Central memory CD8-positive, alpha-beta T cell (primary cell): Measurements from ENCODE around the gene CKS2.

ENCODE experiments used
- ATAC-seq: fragments of 150-1000 bp; cut with Tn5 transposase; replicated peaks from 2 replicates; pipeline ENCODE4 v1.10.0; 2022; ENCODE audit warnings: mild to moderate bottlenecking, moderate FRiP score, moderate number of reproducible peaks; ENCODE audit not compliant: poor library complexity, severe bottlenecking; ENCODE audit errors: extremely low read depth
- DNase-seq, 2 donors: peaks; one replicate each; pipeline ENCODE4 v3.0.0; 2021; ENCODE audit warnings: low spot score in 2 of 2
- H3K27ac Mint-ChIP-seq: one replicate; pipeline ENCODE4 v1.8.0; 2022; ENCODE audit warnings: low read depth, mild to moderate bottlenecking, moderate library complexity, mixed read lengths
- H3K27me3 Mint-ChIP-seq: one replicate; pipeline ENCODE4 v1.8.0; 2022; ENCODE audit warnings: mixed read lengths
- H3K36me3 Mint-ChIP-seq: one replicate; pipeline ENCODE4 v1.8.0; 2022; ENCODE audit warnings: mild to moderate bottlenecking, moderate library complexity, mixed read lengths; ENCODE audit not compliant: insufficient read depth
- H3K4me1 Mint-ChIP-seq: one replicate; pipeline ENCODE4 v1.8.0; 2022; ENCODE audit warnings: mixed read lengths
- H3K4me3 Mint-ChIP-seq: one replicate; pipeline ENCODE4 v1.8.0; 2022; ENCODE audit warnings: mild to moderate bottlenecking, moderate library complexity, mixed read lengths
- H3K9me3 Mint-ChIP-seq: one replicate; pipeline ENCODE4 v1.8.0; 2022; ENCODE audit warnings: mixed read lengths

Gene CKS2

GRCh38 chr9:89365532-89365912 lies 54.5 kb downstream of the CKS2 start:
- H3K36me3 Mint-ChIP-seq: peaks cover 35% of the 10 kb centered on the region
- no peak for ATAC-seq
- H3K4me1 Mint-ChIP-seq: peaks cover 13% of the 10 kb centered on the region
- no peaks in the 10 kb centered on the region for H3K9me3 Mint-ChIP-seq
- DNase-seq: no peak
- no peaks in the 10 kb centered on the region for H3K27me3 Mint-ChIP-seq
- H3K27ac Mint-ChIP-seq: no peak overlapping the region
- no peak overlapping the region for H3K4me3 Mint-ChIP-seq
